ENCODE data around the gene TRNAU1AP. TPM values are rescaled to one million over a fixed set of nuclear protein-coding genes. Genes with fewer than 3 reads are reported as not detected.

TRNAU1AP gene
- total and polyA plus RNA-seq, 2 of the 13 experiments (the other 11 are each of a cell fraction or from before 2014, with no cell fraction given), result 29.0 to 42.9 TPM

DNA sequence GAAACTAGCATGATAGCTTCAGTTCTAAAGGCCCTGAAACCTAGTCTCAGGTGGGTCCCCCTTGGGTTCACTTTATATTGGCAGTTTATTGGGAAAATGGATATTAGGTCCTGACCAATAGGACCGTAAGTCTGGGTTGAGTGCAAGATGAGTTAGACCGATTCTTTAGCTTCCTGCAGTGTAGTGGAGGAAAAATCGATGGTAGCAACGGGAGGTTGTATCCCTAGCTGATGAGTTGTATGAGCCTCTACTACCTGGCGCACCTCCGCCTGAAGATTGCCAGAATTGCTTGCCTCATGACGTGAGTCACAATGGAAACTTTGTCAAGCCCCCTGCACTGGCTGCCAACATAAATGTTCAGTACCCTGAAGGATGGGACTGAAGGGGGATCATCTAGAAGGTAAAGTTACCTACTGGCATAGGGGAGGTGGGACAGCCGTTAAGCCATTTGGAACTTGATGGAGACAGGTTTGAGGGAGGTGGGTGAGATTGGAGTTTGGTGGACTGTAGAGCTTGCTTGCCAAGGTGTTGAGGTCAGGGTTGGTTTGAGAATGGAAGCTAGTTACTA lies 43.1 kb upstream of the TRNAU1AP start (continued):
- TF ChIP-seq HNRNPUL1 (IDR thresholded peaks at IDR 0.05; ENCODE audit: low read depth, low read length), result no peak
- 0 out of 2 replicates have a peak, but pooled peaks have one; percentile 23 for TF ChIP-seq KDM2A (CRISPR knock-in tag; IDR thresholded peaks at IDR 0.05; ENCODE audit: borderline replicate concordance, low read depth)
- TF ChIP-seq, protein P1, sequence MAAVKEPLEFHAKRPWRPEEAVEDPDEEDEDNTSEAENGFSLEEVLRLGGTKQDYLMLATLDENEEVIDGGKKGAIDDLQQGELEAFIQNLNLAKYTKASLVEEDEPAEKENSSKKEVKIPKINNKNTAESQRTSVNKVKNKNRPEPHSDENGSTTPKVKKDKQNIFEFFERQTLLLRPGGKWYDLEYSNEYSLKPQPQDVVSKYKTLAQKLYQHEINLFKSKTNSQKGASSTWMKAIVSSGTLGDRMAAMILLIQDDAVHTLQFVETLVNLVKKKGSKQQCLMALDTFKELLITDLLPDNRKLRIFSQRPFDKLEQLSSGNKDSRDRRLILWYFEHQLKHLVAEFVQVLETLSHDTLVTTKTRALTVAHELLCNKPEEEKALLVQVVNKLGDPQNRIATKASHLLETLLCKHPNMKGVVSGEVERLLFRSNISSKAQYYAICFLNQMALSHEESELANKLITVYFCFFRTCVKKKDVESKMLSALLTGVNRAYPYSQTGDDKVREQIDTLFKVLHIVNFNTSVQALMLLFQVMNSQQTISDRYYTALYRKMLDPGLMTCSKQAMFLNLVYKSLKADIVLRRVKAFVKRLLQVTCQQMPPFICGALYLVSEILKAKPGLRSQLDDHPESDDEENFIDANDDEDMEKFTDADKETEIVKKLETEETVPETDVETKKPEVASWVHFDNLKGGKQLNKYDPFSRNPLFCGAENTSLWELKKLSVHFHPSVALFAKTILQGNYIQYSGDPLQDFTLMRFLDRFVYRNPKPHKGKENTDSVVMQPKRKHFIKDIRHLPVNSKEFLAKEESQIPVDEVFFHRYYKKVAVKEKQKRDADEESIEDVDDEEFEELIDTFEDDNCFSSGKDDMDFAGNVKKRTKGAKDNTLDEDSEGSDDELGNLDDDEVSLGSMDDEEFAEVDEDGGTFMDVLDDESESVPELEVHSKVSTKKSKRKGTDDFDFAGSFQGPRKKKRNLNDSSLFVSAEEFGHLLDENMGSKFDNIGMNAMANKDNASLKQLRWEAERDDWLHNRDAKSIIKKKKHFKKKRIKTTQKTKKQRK (IDR thresholded peaks at IDR 0.05; ENCODE audit: low read length), result no peak
- TF ChIP-seq YEATS4 (CRISPR knock-in tag; IDR thresholded peaks at IDR 0.05; ENCODE audit: borderline replicate concordance), result peak; percentile 38; the same call in 1 of the 2 replicates
- TF ChIP-seq, protein P2, sequence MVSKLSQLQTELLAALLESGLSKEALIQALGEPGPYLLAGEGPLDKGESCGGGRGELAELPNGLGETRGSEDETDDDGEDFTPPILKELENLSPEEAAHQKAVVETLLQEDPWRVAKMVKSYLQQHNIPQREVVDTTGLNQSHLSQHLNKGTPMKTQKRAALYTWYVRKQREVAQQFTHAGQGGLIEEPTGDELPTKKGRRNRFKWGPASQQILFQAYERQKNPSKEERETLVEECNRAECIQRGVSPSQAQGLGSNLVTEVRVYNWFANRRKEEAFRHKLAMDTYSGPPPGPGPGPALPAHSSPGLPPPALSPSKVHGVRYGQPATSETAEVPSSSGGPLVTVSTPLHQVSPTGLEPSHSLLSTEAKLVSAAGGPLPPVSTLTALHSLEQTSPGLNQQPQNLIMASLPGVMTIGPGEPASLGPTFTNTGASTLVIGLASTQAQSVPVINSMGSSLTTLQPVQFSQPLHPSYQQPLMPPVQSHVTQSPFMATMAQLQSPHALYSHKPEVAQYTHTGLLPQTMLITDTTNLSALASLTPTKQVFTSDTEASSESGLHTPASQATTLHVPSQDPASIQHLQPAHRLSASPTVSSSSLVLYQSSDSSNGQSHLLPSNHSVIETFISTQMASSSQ (IDR thresholded peaks at IDR 0.05; ENCODE audit: low read depth), result no peak
- TF ChIP-seq, protein P2 (CRISPR knock-in tag; IDR thresholded peaks at IDR 0.05; ENCODE audit: borderline replicate concordance), result no peak
- no peak for TF ChIP-seq FOSL2 (CRISPR knock-in tag; IDR thresholded peaks at IDR 0.05)
- TF ChIP-seq, protein P3, sequence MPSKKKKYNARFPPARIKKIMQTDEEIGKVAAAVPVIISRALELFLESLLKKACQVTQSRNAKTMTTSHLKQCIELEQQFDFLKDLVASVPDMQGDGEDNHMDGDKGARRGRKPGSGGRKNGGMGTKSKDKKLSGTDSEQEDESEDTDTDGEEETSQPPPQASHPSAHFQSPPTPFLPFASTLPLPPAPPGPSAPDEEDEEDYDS (CRISPR knock-in tag; IDR thresholded peaks at IDR 0.05), result no peak
- no peak for TF ChIP-seq ADNP (CRISPR knock-in tag; IDR thresholded peaks at IDR 0.05)
- no peak for TF ChIP-seq KLF15 (CRISPR knock-in tag; IDR thresholded peaks at IDR 0.05; ENCODE audit: borderline replicate concordance)
- TF ChIP-seq SIN3A (IDR thresholded peaks at IDR 0.05; ENCODE audit: borderline replicate concordance, low read depth, low read length), result 0 out of 2 replicates have a peak, but pooled peaks have one; percentile 21
- TF ChIP-seq TEAD3 (CRISPR knock-in tag; optimal IDR thresholded peaks at IDR 0.05; ENCODE audit: borderline replicate concordance), result peak; percentile 13
- peak; percentile 22; the same call in 1 of the 2 replicates for TF ChIP-seq ZFX (CRISPR knock-in tag; IDR thresholded peaks at IDR 0.05; ENCODE audit: low read depth)
- no peak for TF ChIP-seq CREM (IDR thresholded peaks at IDR 0.05)
- TF ChIP-seq CREM (CRISPR knock-in tag; IDR thresholded peaks at IDR 0.05), result no peak
- peak; percentile 39 for TF ChIP-seq PHF8 (CRISPR knock-in tag; IDR thresholded peaks at IDR 0.05)
- TF ChIP-seq ZNF350 (CRISPR knock-in tag; IDR thresholded peaks at IDR 0.05; ENCODE audit: borderline replicate concordance, low read depth), result no peak
- TF ChIP-seq PPARG (CRISPR knock-in tag; conservative IDR thresholded peaks at IDR 0.05), result 0 out of 2 replicates have a peak, but pooled peaks have one; percentile 1
- TF ChIP-seq CC2D1A (CRISPR knock-in tag; IDR thresholded peaks at IDR 0.05), result 0 out of 2 replicates have a peak, but pooled peaks have one; percentile 5
- TF ChIP-seq CENPT (CRISPR knock-in tag; IDR thresholded peaks at IDR 0.05; ENCODE audit: low read depth), result no peak
- TF ChIP-seq, protein P4, sequence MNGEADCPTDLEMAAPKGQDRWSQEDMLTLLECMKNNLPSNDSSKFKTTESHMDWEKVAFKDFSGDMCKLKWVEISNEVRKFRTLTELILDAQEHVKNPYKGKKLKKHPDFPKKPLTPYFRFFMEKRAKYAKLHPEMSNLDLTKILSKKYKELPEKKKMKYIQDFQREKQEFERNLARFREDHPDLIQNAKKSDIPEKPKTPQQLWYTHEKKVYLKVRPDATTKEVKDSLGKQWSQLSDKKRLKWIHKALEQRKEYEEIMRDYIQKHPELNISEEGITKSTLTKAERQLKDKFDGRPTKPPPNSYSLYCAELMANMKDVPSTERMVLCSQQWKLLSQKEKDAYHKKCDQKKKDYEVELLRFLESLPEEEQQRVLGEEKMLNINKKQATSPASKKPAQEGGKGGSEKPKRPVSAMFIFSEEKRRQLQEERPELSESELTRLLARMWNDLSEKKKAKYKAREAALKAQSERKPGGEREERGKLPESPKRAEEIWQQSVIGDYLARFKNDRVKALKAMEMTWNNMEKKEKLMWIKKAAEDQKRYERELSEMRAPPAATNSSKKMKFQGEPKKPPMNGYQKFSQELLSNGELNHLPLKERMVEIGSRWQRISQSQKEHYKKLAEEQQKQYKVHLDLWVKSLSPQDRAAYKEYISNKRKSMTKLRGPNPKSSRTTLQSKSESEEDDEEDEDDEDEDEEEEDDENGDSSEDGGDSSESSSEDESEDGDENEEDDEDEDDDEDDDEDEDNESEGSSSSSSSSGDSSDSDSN (CRISPR knock-in tag; IDR thresholded peaks at IDR 0.05), result peak; percentile 18
